Measurements from ENCODE around the gene ADAM23. TPM values are rescaled to one million over a fixed set of nuclear protein-coding genes. Genes with fewer than 3 reads are reported as not detected.

ADAM23 gene
- total and polyA plus RNA-seq, 2 experiments from 2014 or later: 11.8 to 15.9 TPM

GRCh38 chr2:206464597-206464996 is 21.3 kb downstream of the ADAM23 start (continued):
- TF ChIP-seq POLR2AphosphoS5 (IDR thresholded peaks at IDR 0.05; ENCODE audit: low read depth) (no peak), JUNB (IDR thresholded peaks at IDR 0.05; ENCODE audit: unreplicated experiment) (no peak), STAT1 (IDR thresholded peaks at IDR 0.05; ENCODE audit: unreplicated experiment) (no peak), CTCF (conservative IDR thresholded peaks at IDR 0.05; ENCODE audit: low read depth in 2 of 2) (no peak), EZH2 (IDR thresholded peaks at IDR 0.05; ENCODE audit: low read depth, unreplicated experiment) (no peak), CREB1 (CRISPR knock-in tag; IDR thresholded peaks at IDR 0.05; ENCODE audit: low read depth) (no peak), ZNF114 (CRISPR knock-in tag; IDR thresholded peaks at IDR 0.05) (no peak), NANOG (IDR thresholded peaks at IDR 0.05; ENCODE audit: borderline replicate concordance) (no peak)
- TF ChIP-seq, protein P1, sequence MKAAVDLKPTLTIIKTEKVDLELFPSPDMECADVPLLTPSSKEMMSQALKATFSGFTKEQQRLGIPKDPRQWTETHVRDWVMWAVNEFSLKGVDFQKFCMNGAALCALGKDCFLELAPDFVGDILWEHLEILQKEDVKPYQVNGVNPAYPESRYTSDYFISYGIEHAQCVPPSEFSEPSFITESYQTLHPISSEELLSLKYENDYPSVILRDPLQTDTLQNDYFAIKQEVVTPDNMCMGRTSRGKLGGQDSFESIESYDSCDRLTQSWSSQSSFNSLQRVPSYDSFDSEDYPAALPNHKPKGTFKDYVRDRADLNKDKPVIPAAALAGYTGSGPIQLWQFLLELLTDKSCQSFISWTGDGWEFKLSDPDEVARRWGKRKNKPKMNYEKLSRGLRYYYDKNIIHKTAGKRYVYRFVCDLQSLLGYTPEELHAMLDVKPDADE (IDR thresholded peaks at IDR 0.05): no peak
- TF ChIP-seq, protein P2, sequence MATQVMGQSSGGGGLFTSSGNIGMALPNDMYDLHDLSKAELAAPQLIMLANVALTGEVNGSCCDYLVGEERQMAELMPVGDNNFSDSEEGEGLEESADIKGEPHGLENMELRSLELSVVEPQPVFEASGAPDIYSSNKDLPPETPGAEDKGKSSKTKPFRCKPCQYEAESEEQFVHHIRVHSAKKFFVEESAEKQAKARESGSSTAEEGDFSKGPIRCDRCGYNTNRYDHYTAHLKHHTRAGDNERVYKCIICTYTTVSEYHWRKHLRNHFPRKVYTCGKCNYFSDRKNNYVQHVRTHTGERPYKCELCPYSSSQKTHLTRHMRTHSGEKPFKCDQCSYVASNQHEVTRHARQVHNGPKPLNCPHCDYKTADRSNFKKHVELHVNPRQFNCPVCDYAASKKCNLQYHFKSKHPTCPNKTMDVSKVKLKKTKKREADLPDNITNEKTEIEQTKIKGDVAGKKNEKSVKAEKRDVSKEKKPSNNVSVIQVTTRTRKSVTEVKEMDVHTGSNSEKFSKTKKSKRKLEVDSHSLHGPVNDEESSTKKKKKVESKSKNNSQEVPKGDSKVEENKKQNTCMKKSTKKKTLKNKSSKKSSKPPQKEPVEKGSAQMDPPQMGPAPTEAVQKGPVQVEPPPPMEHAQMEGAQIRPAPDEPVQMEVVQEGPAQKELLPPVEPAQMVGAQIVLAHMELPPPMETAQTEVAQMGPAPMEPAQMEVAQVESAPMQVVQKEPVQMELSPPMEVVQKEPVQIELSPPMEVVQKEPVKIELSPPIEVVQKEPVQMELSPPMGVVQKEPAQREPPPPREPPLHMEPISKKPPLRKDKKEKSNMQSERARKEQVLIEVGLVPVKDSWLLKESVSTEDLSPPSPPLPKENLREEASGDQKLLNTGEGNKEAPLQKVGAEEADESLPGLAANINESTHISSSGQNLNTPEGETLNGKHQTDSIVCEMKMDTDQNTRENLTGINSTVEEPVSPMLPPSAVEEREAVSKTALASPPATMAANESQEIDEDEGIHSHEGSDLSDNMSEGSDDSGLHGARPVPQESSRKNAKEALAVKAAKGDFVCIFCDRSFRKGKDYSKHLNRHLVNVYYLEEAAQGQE (IDR thresholded peaks at IDR 0.05; ENCODE audit: unreplicated experiment): no peak

- H3K4me3 Mint-ChIP-seq: no peak overlapping the region
- peaks cover 15% of the 10 kb centered on the region for H3K9me3 Mint-ChIP-seq
- Histone ChIP-seq H3K4me2 (no peak overlapping the region), H3K4me3 (no peak overlapping the region), H2AFZ (no peak overlapping the region), H3K27me3 (ENCODE audit: insufficient read depth) (no peaks in the 10 kb centered on the region), H3K79me2 (replicated peaks; ENCODE audit: insufficient read depth) (no peaks in the 10 kb centered on the region), H3K4me1 (ENCODE audit: insufficient read depth) (no peaks in the 10 kb centered on the region), H4K20me1 (replicated peaks; ENCODE audit: insufficient read depth) (peaks cover 7% of the 10 kb centered on the region; the same call in 1 of the 2 replicates), H3K36me3 (ENCODE audit: insufficient read depth) (no peaks in the 10 kb centered on the region), H3F3A (replicated peaks; ENCODE audit: low read depth) (no peaks in the 10 kb centered on the region), H3K27ac (ENCODE audit: low read depth) (no peak overlapping the region), H3K9me2 (ENCODE audit: insufficient read depth) (0 out of 2 replicates have a peak, but pooled peaks cover 2% of the 10 kb centered on the region)
- H3K27me3 Mint-ChIP-seq (ENCODE audit: insufficient read depth, low read depth, poor library complexity): no peaks in the 10 kb centered on the region
- H3K4me1 Mint-ChIP-seq: no peaks in the 10 kb centered on the region
- DNase-seq (ENCODE audit: low spot score) (no peak), ATAC-seq (no peak)
- TF ChIP-seq EZH2 (IDR thresholded peaks at IDR 0.05; ENCODE audit: low read depth, unreplicated experiment) (no peak), CREB1 (CRISPR knock-in tag; IDR thresholded peaks at IDR 0.05; ENCODE audit: low read depth) (no peak), CTCF (conservative IDR thresholded peaks at IDR 0.05; ENCODE audit: low read depth in 2 of 2) (no peak), ZNF331 (CRISPR knock-in tag; IDR thresholded peaks at IDR 0.05; ENCODE audit: low read depth) (no peak)
- TF ChIP-seq, protein P1 (IDR thresholded peaks at IDR 0.05): no peak
- peaks cover 27% of the 10 kb centered on the region for H3K36me3 Mint-ChIP-seq (ENCODE audit: low read depth)
- no peak overlapping the region for H3K27ac Mint-ChIP-seq
These were observed 28.3 kb downstream of the ADAM23 start for GRCh38 chr2:206471524-206472062.

Measured in GM23338 (cell line).